Esophagus muscularis mucosa (tissue), 3 donors: ENCODE data around the gene ASB10.

Source experiments
- CTCF ChIP-seq, 3 experiments: fragments of 200-600 bp in 2 of 3; fragments of 450-650 bp in 1 of 3; sonication (generic) in 2 of 3; IDR thresholded peaks; one replicate each; pipeline ENCODE4 v1.5.1; 2017 to 2019; ENCODE audit warnings: antibody characterized with exemption in 3 of 3, mild to moderate bottlenecking in 2 of 3, moderate library complexity in 1 of 3
- EP300 ChIP-seq: sonication (generic); formaldehyde crosslinking; IDR thresholded peaks from one replicate; pipeline ENCODE4 v1.6.1; 2017; ENCODE audit warnings: antibody characterized with exemption

GRCh38 chr7:151187409-151188251, 580 bp upstream of the ASB10 start:
- TF ChIP-seq CTCF (IDR thresholded peaks at IDR 0.05) (no peak), EP300 (no peak)
